ENCODE measurements around the gene MAN1C1. TPM values are rescaled to one million over a fixed set of nuclear protein-coding genes. Genes with fewer than 3 reads are reported as not detected.
A peak's percentile ranks its signal among the peaks of the same experiment; 100 is the strongest.

The MAN1C1 gene
- total RNA-seq, 1 donor from 2014 or later = 64.7 TPM

DNA sequence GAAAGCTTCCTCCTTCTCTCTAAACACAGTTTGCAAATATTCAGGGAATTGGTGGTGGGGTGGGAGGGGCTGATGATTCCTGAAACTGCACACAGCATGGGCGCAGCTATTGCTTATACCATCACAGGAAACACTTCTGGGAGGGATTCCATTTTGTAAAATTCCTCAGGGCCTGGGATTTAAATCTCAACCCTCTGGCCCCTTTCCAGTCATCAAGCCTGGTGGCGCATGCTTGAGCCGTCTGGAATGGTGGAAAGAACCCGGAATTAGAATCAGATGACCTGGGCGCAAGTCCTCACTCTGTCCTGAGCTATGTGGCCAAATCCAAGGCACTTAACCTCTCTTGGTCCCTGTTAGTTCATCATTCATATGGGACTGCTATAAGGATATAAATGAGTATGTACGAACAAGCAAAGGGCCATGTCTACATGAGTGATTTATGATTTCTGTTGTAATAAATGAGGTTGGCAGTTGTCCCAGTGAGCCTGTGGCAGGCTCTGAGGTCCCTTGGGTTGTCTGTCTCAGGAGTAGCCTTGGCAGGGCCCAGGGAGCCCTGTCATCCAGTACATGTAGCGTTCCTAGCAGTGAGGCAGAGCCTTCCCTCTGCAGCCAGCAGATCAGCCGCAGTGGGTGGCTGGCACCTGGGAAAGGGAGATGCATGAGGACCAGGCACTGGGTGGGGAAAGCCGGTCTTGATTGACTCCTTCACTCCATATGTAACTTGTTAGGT is 72.0 kb downstream of the MAN1C1 start:
- Mint-ChIP-seq H3K27ac (ENCODE audit: unreplicated experiment) (peak overlapping the region; percentile 23), H3K36me3 (ENCODE audit: unreplicated experiment) (peaks cover 11% of the 10 kb centered on the region), H3K9me3 (ENCODE audit: unreplicated experiment) (no peaks in the 10 kb centered on the region), H3K4me1 (ENCODE audit: unreplicated experiment) (peaks cover 35% of the 10 kb centered on the region), H3K27me3 (ENCODE audit: unreplicated experiment) (no peaks in the 10 kb centered on the region), H3K4me3 (ENCODE audit: unreplicated experiment) (no peak overlapping the region)
- TF ChIP-seq, protein P1, sequence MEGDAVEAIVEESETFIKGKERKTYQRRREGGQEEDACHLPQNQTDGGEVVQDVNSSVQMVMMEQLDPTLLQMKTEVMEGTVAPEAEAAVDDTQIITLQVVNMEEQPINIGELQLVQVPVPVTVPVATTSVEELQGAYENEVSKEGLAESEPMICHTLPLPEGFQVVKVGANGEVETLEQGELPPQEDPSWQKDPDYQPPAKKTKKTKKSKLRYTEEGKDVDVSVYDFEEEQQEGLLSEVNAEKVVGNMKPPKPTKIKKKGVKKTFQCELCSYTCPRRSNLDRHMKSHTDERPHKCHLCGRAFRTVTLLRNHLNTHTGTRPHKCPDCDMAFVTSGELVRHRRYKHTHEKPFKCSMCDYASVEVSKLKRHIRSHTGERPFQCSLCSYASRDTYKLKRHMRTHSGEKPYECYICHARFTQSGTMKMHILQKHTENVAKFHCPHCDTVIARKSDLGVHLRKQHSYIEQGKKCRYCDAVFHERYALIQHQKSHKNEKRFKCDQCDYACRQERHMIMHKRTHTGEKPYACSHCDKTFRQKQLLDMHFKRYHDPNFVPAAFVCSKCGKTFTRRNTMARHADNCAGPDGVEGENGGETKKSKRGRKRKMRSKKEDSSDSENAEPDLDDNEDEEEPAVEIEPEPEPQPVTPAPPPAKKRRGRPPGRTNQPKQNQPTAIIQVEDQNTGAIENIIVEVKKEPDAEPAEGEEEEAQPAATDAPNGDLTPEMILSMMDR (IDR thresholded peaks at IDR 0.05) = no peak
- no peak for DNase-seq (ENCODE audit: extremely low spot score, unreplicated experiment)

DNA sequence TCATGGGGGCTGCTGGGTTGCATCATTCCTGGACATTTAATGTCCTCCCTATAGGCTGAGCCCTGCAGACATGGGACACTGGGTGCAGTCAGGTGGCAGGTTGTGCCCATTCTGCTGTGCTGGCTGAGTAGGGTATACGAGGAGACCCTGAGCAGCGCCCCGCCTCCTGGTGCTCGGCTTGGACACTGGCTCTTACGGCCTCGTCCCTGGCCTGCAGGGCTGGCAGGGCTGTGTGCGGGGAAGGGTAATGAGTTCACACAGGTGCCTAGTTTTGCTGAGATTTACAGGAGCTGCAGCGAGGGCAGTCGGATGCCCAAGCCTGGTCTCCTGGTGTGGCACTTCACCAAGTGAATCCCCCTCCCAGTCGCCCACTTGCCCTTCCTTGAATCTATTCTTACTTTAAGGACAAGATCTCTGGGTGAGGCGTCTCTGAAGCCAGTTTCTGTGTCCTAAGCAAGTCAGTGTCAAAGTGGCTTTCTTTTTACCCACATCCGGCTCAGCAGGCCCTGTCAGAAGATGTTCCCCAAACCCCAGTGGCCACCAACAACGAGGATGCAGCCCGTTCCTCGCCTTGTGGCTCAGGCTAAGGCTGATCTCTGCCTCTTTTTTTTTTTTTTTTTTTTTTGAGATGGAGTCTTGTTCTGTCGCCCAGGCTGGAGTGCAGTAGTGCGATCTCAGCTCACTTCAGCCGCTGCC is 73.2 kb downstream of the MAN1C1 start:
- Mint-ChIP-seq H3K4me1 (ENCODE audit: unreplicated experiment) (peaks cover 40% of the 10 kb centered on the region), H3K9me3 (ENCODE audit: unreplicated experiment) (no peaks in the 10 kb centered on the region), H3K36me3 (ENCODE audit: unreplicated experiment) (peaks cover 11% of the 10 kb centered on the region), H3K4me3 (ENCODE audit: unreplicated experiment) (no peak overlapping the region), H3K27me3 (ENCODE audit: unreplicated experiment) (no peaks in the 10 kb centered on the region), H3K27ac (ENCODE audit: unreplicated experiment) (no peak overlapping the region)
- TF ChIP-seq, protein P1 (IDR thresholded peaks at IDR 0.05) = no peak
- no peak for DNase-seq (ENCODE audit: extremely low spot score, unreplicated experiment)

DNA sequence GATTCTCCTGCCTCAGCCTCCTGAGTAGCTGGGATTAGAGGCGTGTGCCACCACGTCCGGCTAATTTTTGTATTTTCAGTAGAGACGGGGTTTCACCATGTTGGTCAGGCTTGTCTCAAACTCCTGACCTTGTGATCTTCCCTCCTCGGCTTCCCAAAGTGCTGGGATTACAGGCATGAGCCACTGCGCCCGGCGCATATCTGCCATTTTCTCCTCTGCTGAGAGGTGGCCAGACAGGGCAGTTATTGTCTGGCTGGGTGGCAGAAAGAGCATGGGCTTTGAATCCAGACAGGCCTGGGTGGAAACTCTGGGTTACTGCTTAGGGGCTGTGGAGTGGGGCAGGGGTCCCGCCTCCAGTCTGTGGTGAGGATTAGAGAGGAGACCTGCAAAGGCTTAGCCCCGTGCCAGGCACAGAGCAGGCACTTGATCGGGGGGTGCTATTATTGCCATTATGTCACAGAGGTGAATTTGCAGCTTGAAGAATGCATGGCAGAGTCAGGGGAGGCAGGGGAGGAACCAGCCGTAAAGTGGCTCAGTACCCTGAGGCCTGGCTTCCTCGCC is 73.9 kb downstream of the MAN1C1 start:
- Mint-ChIP-seq H3K27ac (ENCODE audit: unreplicated experiment) (no peak overlapping the region), H3K9me3 (ENCODE audit: unreplicated experiment) (no peaks in the 10 kb centered on the region), H3K36me3 (ENCODE audit: unreplicated experiment) (peaks cover 8% of the 10 kb centered on the region), H3K4me1 (ENCODE audit: unreplicated experiment) (peaks cover 45% of the 10 kb centered on the region), H3K4me3 (ENCODE audit: unreplicated experiment) (no peak overlapping the region), H3K27me3 (ENCODE audit: unreplicated experiment) (no peaks in the 10 kb centered on the region)
- no peak for DNase-seq (ENCODE audit: extremely low spot score, unreplicated experiment)
- TF ChIP-seq, protein P1 (IDR thresholded peaks at IDR 0.05) = no peak

DNA sequence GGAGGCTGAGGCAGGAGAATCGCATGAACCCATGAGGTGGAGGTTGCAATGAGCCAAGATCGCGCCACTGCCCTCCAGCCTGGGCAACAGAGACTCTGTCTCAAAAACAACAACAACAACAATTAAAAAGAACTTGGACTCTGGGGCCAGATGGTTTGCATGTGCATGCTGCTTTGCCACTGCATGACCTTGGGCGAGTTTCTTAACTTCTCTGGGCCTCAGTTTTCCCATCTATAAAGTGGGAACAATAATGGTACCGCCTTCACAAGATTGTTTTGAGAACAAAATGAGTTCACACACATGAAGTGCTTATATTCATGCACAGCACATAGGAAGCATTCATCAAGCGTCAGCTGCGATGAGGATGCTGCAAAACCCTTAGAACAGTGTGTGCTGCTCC is 74.6 kb downstream of the MAN1C1 start:
- Mint-ChIP-seq H3K4me1 (ENCODE audit: unreplicated experiment) (peaks cover 52% of the 10 kb centered on the region), H3K9me3 (ENCODE audit: unreplicated experiment) (no peaks in the 10 kb centered on the region), H3K27ac (ENCODE audit: unreplicated experiment) (no peak overlapping the region), H3K4me3 (ENCODE audit: unreplicated experiment) (no peak overlapping the region), H3K27me3 (ENCODE audit: unreplicated experiment) (no peaks in the 10 kb centered on the region), H3K36me3 (ENCODE audit: unreplicated experiment) (peaks cover 8% of the 10 kb centered on the region)
- DNase-seq (ENCODE audit: extremely low spot score, unreplicated experiment) = no peak
- TF ChIP-seq, protein P1 (IDR thresholded peaks at IDR 0.05) = no peak

DNA sequence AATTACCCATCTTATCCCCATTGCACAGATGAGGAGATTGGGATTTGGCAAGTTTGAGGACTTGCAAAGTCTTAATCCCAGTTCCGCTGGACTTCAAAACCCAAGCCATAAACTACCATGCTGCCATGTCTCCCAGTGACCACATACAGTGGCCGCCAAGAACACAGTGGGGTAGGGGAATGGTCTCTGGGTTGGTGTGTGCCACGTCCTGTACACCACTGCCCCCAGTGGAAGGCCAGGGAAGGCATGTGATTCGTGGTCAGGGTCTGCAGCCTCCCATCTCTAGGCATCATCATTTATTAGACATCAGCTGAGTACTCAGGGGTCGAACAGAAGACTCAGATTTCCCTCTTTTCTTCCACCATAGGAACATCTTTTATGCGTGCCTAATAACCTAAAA is 76.0 kb downstream of the MAN1C1 start:
- H3K27me3 Mint-ChIP-seq (ENCODE audit: unreplicated experiment) = no peaks in the 10 kb centered on the region
- TF ChIP-seq, protein P1 (IDR thresholded peaks at IDR 0.05) = peak; percentile 52
- no peaks in the 10 kb centered on the region for H3K9me3 Mint-ChIP-seq (ENCODE audit: unreplicated experiment)
- peaks cover 62% of the 10 kb centered on the region for H3K4me1 Mint-ChIP-seq (ENCODE audit: unreplicated experiment)
- DNase-seq (ENCODE audit: extremely low spot score, unreplicated experiment) = no peak
- H3K27ac Mint-ChIP-seq (ENCODE audit: unreplicated experiment) = peak overlapping the region; percentile 47
- H3K4me3 Mint-ChIP-seq (ENCODE audit: unreplicated experiment) = no peak overlapping the region
- peaks cover 6% of the 10 kb centered on the region for H3K36me3 Mint-ChIP-seq (ENCODE audit: unreplicated experiment)

Measured in osteocyte (in vitro differentiated cells).